Measurements from ENCODE around the gene SS18L1.

- TF ChIP-seq CTCF (IDR thresholded peaks at IDR 0.05) (no peak), POLR2AphosphoS5 (IDR thresholded peaks at IDR 0.05) (no peak), POLR2A (IDR thresholded peaks at IDR 0.05) (no peak)
These were observed 3.9 kb upstream of the SS18L1 start for GRCh38 chr20:62139636-62140035.
